C4-2B (cell line): ENCODE data around the gene CRACR2A.

Experiments
- CTCF ChIP-seq: fragments of 450-650 bp; conservative IDR thresholded peaks from 2 replicates; pipeline ENCODE4 v1.5.1; 2017; ENCODE audit warnings: mild to moderate bottlenecking
- ZFX ChIP-seq: fragments of 450-650 bp; IDR thresholded peaks from 2 replicates; pipeline ENCODE4 v1.6.1; 2017

GRCh38 chr12:3751151-3752095 lies 1.5 kb downstream of the CRACR2A start:
- no peak for TF ChIP-seq CTCF
- TF ChIP-seq ZFX: no peak
